IMR-90 (cell line): Measurements from ENCODE around the gene ZBTB46.

Experiments used
- CTCF ChIP-seq: conservative IDR thresholded peaks from 2 replicates; pipeline ENCODE4 v1.5.1; 2012; ENCODE audit warnings: mild to moderate bottlenecking, low read depth, low read length, improper control_type of control experiment
- POLR2A ChIP-seq: IDR thresholded peaks from 2 replicates; pipeline ENCODE4 v1.6.1; 2012; ENCODE audit warnings: mild to moderate bottlenecking, low read depth, low read length

- TF ChIP-seq POLR2A (no peak), CTCF (no peak)
Observed at GRCh38 chr20:63830841-63831588, at the start of gene ZBTB46.
